HepG2 (cell line): Measurements from ENCODE around the gene EMC1. TPM values are rescaled to one million over a fixed set of nuclear protein-coding genes. Genes with fewer than 3 reads are reported as not detected.

ENCODE experiments used
- ARID2 ChIP-seq: sonication (generic); formaldehyde crosslinking; IDR thresholded peaks from 2 replicates; pipeline ENCODE4 v1.8.1; 2022; ENCODE audit warnings: mild to moderate bottlenecking, missing genetic modification reagents, borderline replicate concordance
- ATF2 ChIP-seq: sonication (generic); formaldehyde crosslinking; IDR thresholded peaks from 2 replicates; pipeline ENCODE4 v1.4.0; 2020; ENCODE audit warnings: missing genetic modification reagents
- BCL3 ChIP-seq: sonication (generic); formaldehyde crosslinking; IDR thresholded peaks from 2 replicates; pipeline ENCODE4 v1.5.1; 2020; ENCODE audit warnings: mild to moderate bottlenecking, missing genetic modification reagents, moderate library complexity
- BCLAF1 ChIP-seq: fragments of 450-650 bp; IDR thresholded peaks from 2 replicates; pipeline ENCODE4 v1.6.1; 2017; ENCODE audit warnings: mild to moderate bottlenecking
- BRCA1 ChIP-seq: sonication (generic); formaldehyde crosslinking; IDR thresholded peaks from 2 replicates; pipeline ENCODE4 v1.4.0; 2020; ENCODE audit warnings: missing genetic modification reagents
- CEBPG ChIP-seq: IDR thresholded peaks from 2 replicates; pipeline ENCODE4 v1.6.1; 2016
- GTF3A ChIP-seq: sonication (generic); formaldehyde crosslinking; conservative IDR thresholded peaks from 2 replicates; pipeline ENCODE4 v1.4.0; 2020; ENCODE audit warnings: mild to moderate bottlenecking, missing genetic modification reagents
- MED1 ChIP-seq: sonication (generic); formaldehyde crosslinking; IDR thresholded peaks from 2 replicates; pipeline ENCODE4 v1.4.0; 2020; ENCODE audit warnings: missing genetic modification reagents
- RNF219 ChIP-seq: sonication (generic); formaldehyde crosslinking; IDR thresholded peaks from 2 replicates; pipeline ENCODE4 v1.5.0; 2020; ENCODE audit warnings: mild to moderate bottlenecking, missing genetic modification reagents
- ZBTB4 ChIP-seq: sonication (generic); formaldehyde crosslinking; IDR thresholded peaks from 2 replicates; pipeline ENCODE4 v1.4.0; 2020; ENCODE audit warnings: missing genetic modification reagents, mild to moderate bottlenecking, borderline replicate concordance
- ZFP1 ChIP-seq: IDR thresholded peaks from 2 replicates; pipeline ENCODE4 v1.6.1; 2016
- ZMAT3 ChIP-seq: sonication (generic); formaldehyde crosslinking; conservative IDR thresholded peaks from 2 replicates; pipeline ENCODE4 v1.7.0; 2021; ENCODE audit warnings: missing genetic modification reagents
- ZMYM2 ChIP-seq: sonication (generic); formaldehyde crosslinking; IDR thresholded peaks from 2 replicates; pipeline ENCODE4 v1.8.0; 2022; ENCODE audit warnings: mild to moderate bottlenecking, missing genetic modification reagents
- ZNF563 ChIP-seq: sonication (generic); formaldehyde crosslinking; IDR thresholded peaks from 2 replicates; pipeline ENCODE4 v1.8.0; 2022; ENCODE audit warnings: mild to moderate bottlenecking, moderate library complexity, missing genetic modification reagents
- ZNF720 ChIP-seq: sonication (generic); formaldehyde crosslinking; IDR thresholded peaks from 2 replicates; pipeline ENCODE4 v1.4.0; 2020; ENCODE audit warnings: missing genetic modification reagents
- ZNF75D ChIP-seq: sonication (generic); formaldehyde crosslinking; IDR thresholded peaks from 2 replicates; pipeline ENCODE4 v1.8.1; 2023; ENCODE audit warnings: missing genetic modification reagents, mild to moderate bottlenecking, borderline replicate concordance
- ZSCAN9 ChIP-seq: IDR thresholded peaks from 2 replicates; pipeline ENCODE4 v1.6.1; 2016; ENCODE audit warnings: borderline replicate concordance
- polyA plus RNA-seq, 8 experiments: library from polyadenylated mRNA; depleted of rRNA in 3 of 8; stranded (reverse) in 7 of 8; unstranded in 1 of 8; fragments of >200 nt; fragmentation: Illumina TruSeq in 4 of 8; extraction: Trizol in 4 of 8; gene quantifications; 2 replicates each; pipeline versions ENCODE4 v1.2.1 to v1.2.3, GENCODE V29; 2011 to 2016; ENCODE audit warnings: low read depth in 4 of 8, missing spikeins in 1 of 8, mixed read lengths in 1 of 8; ENCODE audit not compliant: insufficient read depth in 1 of 8
- total RNA-seq, 5 experiments: library from RNA; depleted of rRNA; stranded (reverse); fragments of >200 nt; fragmentation: Illumina TruSeq; extraction: Trizol; gene quantifications; 2 replicates each; pipeline ENCODE4 v1.2.3, GENCODE V29; 2016; ENCODE audit warnings: low read depth in 1 of 5

The EMC1 gene
- total and polyA plus RNA-seq, 2 of the 13 experiments (the other 11 are each of a cell fraction or from before 2014, with no cell fraction given), result 38.0 to 61.3 TPM

- TF ChIP-seq ARID2 (no peak; the same call in 1 of the 2 replicates), MED1 (CRISPR knock-in tag) (peak; percentile 92), CEBPG (peak; percentile 97), ZBTB4 (CRISPR knock-in tag) (no peak), GTF3A (no peak), BCLAF1 (no peak), RNF219 (CRISPR knock-in tag) (no peak), BRCA1 (CRISPR knock-in tag) (peak; percentile 72; the same call in 1 of the 2 replicates), ZNF720 (CRISPR knock-in tag) (no peak), ZNF75D (CRISPR knock-in tag) (no peak), BCL3 (CRISPR knock-in tag) (peak; percentile 75), ATF2 (CRISPR knock-in tag) (peak; percentile 93; the same call in 1 of the 2 replicates), ZFP1 (CRISPR knock-in tag) (0 out of 2 replicates have a peak, but pooled peaks have one; percentile 67), ZMYM2 (CRISPR knock-in tag) (peak; percentile 75), ZMAT3 (CRISPR knock-in tag) (peak; percentile 53; the same call in 1 of the 2 replicates), ZSCAN9 (CRISPR knock-in tag) (peak; percentile 81), ZNF563 (CRISPR knock-in tag) (peak; percentile 48)
These were observed 41.1 kb downstream of the EMC1 start, which contains the start of gene UBR4 (continued) for GRCh38 chr1:19209990-19210771.
